PFSK-1 (cell line): ENCODE data around the gene UBL3.

ENCODE experiments used
- FOXP2 ChIP-seq: optimal IDR thresholded peaks from 2 replicates; pipeline ENCODE3; 2011; ENCODE audit warnings: borderline replicate concordance, control low read depth, inconsistent platforms; ENCODE audit not compliant: insufficient read depth; ENCODE audit errors: extremely low read length, extremely low read depth
- POLR2AphosphoS5 ChIP-seq: IDR thresholded peaks from 2 replicates; pipeline ENCODE4 v1.6.1; 2012; ENCODE audit warnings: low read depth, mild to moderate bottlenecking, control low read depth, low read length, moderate library complexity
- SIN3A ChIP-seq: IDR thresholded peaks from 2 replicates; pipeline ENCODE4 v1.6.1; 2012; ENCODE audit warnings: mild to moderate bottlenecking, low read length, moderate library complexity, borderline replicate concordance; ENCODE audit not compliant: insufficient read depth
- TAF1 ChIP-seq: IDR thresholded peaks from 2 replicates; pipeline ENCODE4 v1.6.1; 2012; ENCODE audit warnings: low read length, control low read depth, borderline replicate concordance; ENCODE audit not compliant: insufficient read depth
- TF ChIP-seq, protein P1 (sequence below), 2 experiments: IDR thresholded peaks; 2 replicates each; pipeline versions ENCODE4 v1.6.1 to v1.8.0; 2011 to 2012; ENCODE audit warnings: low read depth in 2 of 2, low read length in 2 of 2, control low read depth in 1 of 2, inconsistent platforms in 1 of 2, mild to moderate bottlenecking in 1 of 2, moderate library complexity in 1 of 2; ENCODE audit not compliant: insufficient read depth in 1 of 2

DNA sequence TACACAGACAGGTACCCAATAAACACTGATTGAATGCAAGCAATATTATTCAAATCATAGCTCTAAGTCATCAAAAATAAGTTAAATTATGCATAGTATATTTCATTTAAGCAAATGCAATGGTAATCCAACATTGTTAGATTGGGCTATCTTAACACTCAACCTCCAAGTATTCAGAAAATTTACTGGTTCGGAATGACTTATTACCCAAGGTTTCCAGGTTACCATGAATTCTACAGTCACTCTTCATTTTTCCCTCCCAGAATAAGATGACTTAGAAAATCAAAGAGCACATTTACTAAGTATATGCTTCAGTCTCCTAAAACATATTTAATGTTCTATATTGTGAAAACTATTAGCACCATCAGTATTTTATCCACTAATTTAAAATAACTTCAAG, 6.0 kb downstream of the UBL3 start:
- TF ChIP-seq POLR2AphosphoS5 (no peak), TAF1 (no peak), SIN3A (no peak), FOXP2 (no peak)
- TF ChIP-seq, protein P1, sequence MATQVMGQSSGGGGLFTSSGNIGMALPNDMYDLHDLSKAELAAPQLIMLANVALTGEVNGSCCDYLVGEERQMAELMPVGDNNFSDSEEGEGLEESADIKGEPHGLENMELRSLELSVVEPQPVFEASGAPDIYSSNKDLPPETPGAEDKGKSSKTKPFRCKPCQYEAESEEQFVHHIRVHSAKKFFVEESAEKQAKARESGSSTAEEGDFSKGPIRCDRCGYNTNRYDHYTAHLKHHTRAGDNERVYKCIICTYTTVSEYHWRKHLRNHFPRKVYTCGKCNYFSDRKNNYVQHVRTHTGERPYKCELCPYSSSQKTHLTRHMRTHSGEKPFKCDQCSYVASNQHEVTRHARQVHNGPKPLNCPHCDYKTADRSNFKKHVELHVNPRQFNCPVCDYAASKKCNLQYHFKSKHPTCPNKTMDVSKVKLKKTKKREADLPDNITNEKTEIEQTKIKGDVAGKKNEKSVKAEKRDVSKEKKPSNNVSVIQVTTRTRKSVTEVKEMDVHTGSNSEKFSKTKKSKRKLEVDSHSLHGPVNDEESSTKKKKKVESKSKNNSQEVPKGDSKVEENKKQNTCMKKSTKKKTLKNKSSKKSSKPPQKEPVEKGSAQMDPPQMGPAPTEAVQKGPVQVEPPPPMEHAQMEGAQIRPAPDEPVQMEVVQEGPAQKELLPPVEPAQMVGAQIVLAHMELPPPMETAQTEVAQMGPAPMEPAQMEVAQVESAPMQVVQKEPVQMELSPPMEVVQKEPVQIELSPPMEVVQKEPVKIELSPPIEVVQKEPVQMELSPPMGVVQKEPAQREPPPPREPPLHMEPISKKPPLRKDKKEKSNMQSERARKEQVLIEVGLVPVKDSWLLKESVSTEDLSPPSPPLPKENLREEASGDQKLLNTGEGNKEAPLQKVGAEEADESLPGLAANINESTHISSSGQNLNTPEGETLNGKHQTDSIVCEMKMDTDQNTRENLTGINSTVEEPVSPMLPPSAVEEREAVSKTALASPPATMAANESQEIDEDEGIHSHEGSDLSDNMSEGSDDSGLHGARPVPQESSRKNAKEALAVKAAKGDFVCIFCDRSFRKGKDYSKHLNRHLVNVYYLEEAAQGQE (IDR thresholded peaks at IDR 0.05; ENCODE audit: insufficient read depth in 1 of 2, low read depth in 2 of 2, low read length in 2 of 2) = no peak
